ENCODE results near the gene OTOGL.

Gene OTOGL

DNA sequence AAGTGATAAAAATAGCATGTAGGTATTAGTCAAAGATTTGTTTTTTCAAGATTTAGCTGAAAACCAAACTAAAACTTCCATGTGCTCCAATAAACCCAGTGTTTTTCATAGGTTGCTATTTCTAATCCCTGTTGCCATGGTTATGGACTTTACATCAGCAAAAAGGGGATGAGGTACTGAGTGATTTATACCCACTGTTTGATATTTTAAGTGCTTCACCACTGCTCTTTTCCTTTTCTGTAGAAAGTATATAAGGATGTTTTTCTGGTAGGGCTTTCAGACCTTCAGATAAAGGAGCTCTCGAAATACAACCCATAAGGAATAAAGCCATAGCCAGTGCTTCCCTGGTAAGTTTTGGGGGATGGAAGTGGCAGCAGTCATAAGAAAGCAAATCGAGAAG, at the start of gene OTOGL:
OTOGL (plus strand) TSS at position 279 of the 400 bp plus-strand sequence. CDS start 109,895 bp downstream, outside the sequence.
- DNase-seq = no peak

- DNase-seq = no peak
Measured at GRCh38 chr12:80050236-80050635, 49.1 kb upstream of the OTOGL start.

DNA sequence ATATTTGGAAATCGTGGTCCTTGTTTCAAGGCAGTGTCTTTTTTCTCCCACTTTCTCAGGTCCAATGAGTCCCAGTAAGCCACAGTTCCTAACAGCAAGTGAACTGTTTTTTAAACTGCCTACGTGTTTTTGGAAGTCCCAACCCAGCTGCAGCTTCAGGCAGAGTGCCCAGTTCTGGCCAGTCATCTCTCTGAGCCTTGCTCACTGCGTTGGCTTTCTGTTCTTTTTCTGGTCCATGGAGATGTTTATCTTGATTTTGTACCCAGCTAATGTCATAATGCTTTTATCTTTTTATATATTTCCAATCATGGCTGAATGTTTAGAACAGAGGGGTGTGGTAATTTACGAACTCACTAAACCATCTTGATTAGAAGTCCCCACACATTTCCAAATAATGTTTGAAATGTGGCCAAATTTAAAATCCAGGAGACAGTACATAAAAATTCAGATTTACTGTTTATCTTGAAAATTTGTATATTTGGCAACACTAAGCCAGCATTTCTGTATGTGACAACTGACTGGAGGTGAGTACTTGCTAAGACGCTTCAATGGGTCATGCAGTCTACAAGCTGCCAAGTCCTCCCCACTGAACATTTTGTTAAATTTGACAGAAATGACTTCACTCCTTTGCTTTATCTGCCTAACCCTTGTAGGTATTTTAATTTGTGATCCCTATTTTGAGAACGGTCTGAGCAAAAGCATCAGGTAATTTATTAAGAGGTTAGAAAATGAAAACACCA, 46.1 kb upstream of the OTOGL start:
- DNase-seq = no peak

GRCh38 chr12:80056232-80056631, 43.1 kb upstream of the OTOGL start:
- no peak for DNase-seq

GRCh38 chr12:80056845-80057244, 42.5 kb upstream of the OTOGL start:
- no peak for DNase-seq

DNA sequence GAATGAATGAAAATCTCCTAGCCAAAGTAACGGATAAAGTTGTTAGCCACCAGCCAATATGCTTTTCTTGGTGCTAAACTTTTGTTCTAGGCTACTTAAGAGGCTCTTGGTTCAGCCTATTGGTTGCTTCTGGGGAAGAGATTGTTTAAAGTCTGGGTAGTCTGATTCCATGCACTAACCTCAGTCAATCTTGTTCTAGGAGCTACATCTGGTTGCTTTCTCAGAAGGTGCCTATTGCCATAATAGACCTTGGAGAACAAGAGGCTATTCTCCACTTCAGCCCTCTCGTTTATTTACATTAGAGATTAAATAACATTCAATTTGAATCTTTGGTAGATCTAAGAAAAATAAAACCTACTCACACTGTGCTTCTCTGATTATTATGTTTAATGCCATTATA, 40.8 kb upstream of the OTOGL start:
- DNase-seq = no peak

- DNase-seq = no peak
Measured at GRCh38 chr12:80059102-80059501, 40.2 kb upstream of the OTOGL start.

DNA sequence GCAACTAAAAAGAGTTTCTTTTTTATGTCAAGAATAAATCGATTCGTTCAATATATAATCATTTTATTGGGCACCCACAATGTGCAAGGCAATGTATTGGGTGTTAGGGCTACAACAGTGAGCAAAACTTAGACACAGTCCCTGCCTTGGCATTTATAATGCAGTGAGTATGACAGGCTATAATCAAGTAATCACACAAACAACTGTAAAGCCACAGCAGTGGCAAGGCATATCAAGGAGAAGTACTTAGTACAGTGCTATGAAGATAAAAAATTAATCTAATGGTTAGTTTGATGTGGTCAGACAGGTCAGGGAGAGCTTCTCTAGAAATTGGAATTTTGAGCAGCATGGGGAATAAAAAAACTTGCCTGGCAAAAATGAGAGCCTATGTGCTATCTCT, 39.5 kb upstream of the OTOGL start:
- DNase-seq = no peak

DNA sequence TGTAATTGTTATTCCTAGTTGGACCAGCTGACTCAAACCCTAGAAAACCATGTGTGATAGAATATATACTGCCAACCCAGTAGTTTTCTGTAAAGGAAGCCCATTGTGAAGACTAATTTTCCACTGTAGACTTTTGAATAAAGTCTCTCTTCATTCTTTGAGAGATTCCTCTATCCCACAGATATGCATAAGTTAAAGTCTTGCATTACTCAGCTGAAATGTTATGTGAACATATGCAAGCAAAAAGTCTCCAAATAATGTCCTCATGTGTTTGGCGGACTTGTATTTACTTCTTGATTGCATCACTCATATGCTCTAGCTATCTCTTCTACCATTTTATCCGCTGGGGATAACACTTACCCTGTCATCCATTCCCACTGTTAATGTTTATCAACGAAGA, 35.1 kb upstream of the OTOGL start:
- no peak for DNase-seq

- DNase-seq = no peak
Measured at GRCh38 chr12:80064951-80065350, 34.4 kb upstream of the OTOGL start.

DNA sequence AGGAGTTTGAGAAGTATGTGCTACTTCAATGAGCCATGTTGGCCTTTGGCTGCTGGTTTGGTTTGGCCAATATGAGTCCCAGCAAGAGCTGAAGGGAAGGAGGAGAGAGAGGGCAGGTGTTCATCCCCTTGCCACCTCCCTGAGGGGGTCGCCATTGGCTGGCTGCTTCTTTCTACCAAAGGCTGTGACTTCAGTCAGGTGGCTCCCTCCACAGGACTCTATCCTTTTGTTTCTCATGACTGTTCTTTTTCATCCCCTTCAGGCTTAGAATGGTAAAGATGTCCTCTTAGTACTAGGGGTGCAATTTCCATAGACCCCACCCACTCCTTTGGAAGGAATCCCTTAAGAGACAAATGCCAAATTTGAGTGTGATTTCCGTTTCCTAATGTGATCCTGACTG, 31.2 kb upstream of the OTOGL start:
- no peak for DNase-seq

GRCh38 chr12:80083892-80084614, 15.3 kb upstream of the OTOGL start:
- DNase-seq = peak; percentile 66

DNA sequence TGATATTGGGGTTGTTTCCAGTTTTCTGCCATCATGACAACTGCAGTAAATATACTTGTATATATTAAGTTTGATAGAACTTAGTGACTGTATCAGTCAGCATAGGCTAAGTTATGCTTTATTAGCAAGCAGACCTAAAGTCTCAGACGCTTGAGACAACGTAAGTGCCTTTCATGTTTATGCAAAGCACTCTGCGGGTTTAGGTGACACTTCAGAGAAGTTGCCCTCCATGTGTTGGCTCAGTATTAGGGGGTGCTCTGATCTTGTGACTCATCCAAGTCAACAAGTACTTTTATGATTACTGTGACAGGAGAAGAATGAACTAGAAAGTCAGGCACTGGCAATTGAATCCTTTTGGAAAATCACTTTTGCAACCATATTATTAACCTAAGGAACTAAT, 13.3 kb upstream of the OTOGL start:
- DNase-seq = no peak

GRCh38 chr12:80087486-80088213, 11.7 kb upstream of the OTOGL start:
- DNase-seq = no peak

- no peak for DNase-seq
Measured at GRCh38 chr12:80100591-80100990, 1.3 kb downstream of the OTOGL start.

GRCh38 chr12:80101126-80101525, 1.8 kb downstream of the OTOGL start:
- no peak for DNase-seq

DNA sequence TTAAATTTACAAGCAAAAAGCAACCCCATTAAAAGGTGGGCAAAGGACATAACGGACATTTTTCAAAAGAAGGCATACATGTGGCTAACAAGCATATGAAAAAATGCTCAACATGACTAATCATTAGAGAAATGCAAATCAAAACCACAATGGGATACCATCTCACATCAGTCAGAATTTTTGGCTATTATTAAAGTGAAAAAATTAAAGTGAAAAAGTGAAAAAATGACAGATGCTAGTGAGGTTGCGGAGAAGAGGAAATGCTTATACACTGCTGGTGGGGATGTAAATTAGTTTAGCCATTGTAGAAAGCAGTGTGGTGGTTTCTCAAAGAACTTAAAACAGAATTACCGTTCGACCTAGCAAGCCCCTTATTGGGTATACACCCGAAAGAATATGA, 7.9 kb downstream of the OTOGL start:
- no peak for DNase-seq

DNA sequence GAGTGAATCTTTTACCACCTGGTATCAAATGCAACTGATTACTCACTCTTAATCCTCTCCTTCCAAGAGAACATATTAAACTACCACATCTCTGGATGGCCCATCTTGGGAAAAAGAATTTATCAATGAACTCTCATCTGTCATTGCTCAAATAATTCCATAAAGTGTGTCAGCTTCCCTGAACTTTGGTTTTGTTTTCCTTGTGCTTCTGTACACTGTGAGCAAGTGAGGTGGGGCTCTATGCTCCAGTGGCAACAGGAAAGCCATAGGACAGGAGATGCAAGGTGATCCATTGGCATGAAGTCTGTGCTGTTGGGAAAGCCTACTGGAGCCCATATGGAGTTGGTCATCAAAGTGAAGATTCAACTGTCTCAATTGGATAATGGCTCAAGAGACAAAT, 17.4 kb downstream of the OTOGL start:
- no peak for DNase-seq

DNA sequence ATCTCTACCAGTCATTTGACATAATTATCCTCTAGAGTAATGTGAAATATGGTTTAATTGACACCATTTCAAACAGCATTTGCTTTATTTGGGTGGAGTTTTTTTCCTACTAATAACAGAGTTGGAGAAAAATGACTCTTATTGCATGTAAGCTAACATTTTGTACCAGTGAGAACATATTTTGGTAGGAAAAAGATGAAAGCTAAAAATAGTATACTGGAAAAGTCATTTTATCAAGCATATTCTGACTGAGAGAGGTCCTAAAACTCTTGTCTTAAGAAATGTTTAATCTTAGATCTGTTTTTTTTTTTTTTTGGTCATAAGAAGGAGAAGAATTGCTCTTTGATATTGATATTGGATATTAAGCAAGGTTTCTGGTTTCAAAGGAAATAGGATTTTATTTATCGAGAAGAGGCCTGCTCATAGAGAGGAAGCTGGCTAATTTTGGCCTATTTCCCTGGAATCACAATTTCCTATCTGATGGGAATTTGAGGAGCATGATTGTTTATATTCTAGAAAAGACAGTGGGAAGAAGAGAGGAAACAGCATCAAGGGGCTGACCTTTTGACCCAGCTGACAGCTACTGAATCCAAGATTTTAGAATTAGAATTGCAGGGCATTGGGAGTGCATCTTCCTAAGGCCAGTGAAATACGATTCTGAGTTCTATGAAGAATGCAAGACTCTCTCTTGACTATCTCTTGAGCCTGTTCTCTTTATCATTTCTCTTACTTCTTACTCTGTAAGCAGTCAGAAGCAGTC, 19.4 kb downstream of the OTOGL start:
- DNase-seq = no peak

GRCh38 chr12:80120994-80121393, 21.7 kb downstream of the OTOGL start:
- no peak for DNase-seq

GRCh38 chr12:80121661-80122060, 22.3 kb downstream of the OTOGL start:
- DNase-seq = no peak

GRCh38 chr12:80129895-80130530, 30.7 kb downstream of the OTOGL start:
- DNase-seq = no peak

GRCh38 chr12:80135624-80136023, 36.3 kb downstream of the OTOGL start:
- DNase-seq = no peak

All from CD4-positive, alpha-beta T cell treated with Interleukin-15 for 1 hour (primary cell).